GM21390 (cell line): ENCODE data around the gene CDK18.

ENCODE experiments used
- ATAC-seq: cut with Tn5 transposase; IDR thresholded peaks from one replicate; pipeline ENCODE4 v1.9.1; 2021; ENCODE audit not compliant: unreplicated experiment

The CDK18 gene

GRCh38 chr1:205535866-205536758 is 31.6 kb downstream of the CDK18 start:
- ATAC-seq, result no peak

- no peak for ATAC-seq
Observed at GRCh38 chr1:205536759-205537361, 32.4 kb downstream of the CDK18 start.

DNA sequence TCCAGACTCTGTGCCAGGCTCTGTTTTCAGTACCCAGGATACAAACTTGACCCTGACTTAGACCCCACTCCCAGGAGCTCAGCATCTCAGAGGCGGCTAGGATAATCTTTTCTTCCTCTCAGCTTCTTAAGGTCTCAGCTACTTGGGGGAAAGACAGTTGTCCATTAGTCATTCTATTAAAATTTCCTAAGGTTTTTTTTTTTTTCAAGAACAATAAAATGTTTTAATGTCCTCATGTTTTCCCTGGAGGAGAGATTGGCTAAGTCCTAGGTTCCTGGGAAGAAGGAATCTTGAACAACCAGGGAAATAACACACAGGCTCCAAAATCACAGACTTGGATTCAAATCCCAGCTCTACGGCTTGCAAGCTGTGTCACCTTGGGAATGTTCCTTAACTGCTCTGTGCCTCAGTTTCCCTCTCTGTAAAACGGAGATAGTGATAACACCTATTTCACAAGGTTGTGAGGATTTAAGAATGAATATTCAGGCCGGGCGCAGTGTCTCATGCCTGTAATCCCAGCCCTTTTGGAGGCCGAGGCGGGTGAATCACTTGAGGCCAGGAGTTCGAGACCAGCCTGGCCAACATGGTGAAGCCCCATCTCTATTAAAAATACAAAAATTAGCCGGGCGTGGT is 33.0 kb downstream of the CDK18 start:
- no peak for ATAC-seq

- no peak for ATAC-seq
Observed at GRCh38 chr1:205538235-205538840, 33.9 kb downstream of the CDK18 start.

- ATAC-seq, result no peak
Observed at GRCh38 chr1:205541161-205541886, 36.9 kb downstream of the CDK18 start.

DNA sequence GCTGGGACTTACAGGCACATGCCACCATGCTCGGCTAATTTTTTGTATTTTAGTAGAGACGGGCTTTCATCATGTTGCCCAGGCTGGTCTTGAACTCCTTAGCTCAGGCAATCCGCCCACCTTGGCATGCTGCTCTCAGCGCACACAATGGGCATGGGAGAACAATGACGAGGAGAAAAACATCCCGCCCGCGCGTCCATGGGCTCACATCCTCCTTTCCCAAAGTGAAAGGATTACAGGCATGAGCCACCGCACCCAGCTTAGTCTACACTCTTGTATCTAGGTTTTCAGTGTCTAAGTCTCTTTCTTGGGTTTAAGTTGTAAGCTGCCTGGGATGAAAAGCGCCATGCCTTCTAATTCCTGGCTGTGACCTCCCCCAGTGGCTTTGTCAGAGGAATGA is 37.9 kb downstream of the CDK18 start:
- no peak for ATAC-seq

DNA sequence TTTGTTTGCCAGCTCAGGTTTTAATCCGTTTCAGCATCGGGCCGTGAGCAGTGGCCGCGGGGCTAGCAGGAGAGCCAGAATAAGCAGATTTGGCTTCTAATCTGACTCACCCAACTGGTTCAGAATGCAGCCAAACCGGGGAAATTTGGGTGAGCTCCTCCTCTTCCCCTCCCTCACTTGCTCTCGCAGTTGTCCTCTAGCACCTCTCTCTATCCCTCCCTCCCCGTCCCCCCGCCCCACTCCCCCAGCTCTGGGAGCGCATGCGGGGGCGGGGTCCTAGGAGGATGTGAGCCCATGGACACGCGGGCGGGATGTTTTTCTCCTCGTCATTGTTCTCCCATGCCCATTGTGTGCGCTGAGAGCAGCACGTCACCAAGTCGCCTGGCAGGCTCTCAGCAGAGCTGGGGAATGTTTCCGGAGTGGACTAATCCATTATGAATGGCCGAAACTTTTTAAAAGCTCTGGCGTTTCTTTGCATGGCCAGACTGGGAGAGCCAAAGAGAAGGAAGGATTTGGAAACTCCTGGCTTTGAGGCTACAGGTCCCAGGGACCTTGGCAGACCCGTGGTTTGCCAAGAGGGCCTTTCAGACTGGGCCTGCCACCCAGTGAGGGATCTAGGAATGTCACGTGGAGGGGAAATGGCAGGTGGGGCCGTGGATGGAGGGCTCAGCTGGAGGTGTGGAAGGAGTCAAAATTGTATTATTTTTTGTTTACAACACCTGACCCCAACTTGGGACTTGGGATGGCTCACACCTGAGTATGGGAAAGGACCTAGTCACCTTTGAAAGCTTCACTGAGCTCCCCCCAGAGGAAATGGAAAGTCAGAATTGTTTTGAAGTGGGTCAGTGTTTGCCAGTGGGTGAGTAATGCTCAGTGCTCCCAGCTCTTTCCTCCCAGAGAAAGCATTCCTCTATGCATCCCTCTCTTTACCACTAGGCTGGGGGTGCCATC is 39.2 kb downstream of the CDK18 start:
- ATAC-seq, result no peak

- no peak for ATAC-seq
Observed at GRCh38 chr1:205545001-205545919, 40.8 kb downstream of the CDK18 start.

DNA sequence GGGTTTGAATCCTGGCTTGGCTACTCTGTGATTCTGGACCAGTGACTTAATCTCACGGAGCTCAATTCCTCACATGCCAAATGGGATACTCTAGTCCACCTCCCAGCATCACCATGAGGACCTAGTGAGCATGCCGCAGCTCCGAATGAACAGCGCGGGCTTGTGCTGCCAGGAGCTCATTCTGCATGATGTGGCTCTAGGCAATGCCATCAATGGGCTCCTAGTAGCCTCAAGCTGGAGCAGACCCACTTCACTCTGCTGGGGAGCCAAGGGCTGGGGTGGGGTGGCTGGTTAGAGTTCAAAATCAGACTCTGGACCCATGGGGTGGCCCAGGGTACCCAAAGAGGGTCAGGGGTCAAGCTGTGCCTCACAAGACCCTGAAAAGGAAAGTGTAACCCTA is 41.5 kb downstream of the CDK18 start:
- ATAC-seq, result no peak

DNA sequence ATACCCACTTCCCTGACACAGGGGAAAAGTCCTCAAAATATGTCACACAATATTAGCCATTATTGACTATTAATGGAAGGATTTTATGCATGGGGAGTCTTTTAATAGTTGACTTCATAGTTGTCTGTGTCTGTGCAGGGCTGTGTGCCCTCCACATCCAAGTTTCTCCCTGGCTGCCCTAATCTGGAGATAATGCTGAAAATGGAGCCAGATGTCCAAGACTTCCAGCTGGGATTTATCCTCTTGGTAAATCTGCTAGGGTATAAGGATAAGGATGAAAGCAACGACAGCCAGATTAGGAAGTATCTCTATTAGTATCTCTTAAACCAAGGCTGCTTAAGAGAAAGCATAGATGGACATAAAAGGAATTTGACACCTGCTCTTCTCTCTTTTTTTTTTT is 42.1 kb downstream of the CDK18 start:
- ATAC-seq, result no peak

- no peak for ATAC-seq
Observed at GRCh38 chr1:205547936-205548827, 43.7 kb downstream of the CDK18 start.

DNA sequence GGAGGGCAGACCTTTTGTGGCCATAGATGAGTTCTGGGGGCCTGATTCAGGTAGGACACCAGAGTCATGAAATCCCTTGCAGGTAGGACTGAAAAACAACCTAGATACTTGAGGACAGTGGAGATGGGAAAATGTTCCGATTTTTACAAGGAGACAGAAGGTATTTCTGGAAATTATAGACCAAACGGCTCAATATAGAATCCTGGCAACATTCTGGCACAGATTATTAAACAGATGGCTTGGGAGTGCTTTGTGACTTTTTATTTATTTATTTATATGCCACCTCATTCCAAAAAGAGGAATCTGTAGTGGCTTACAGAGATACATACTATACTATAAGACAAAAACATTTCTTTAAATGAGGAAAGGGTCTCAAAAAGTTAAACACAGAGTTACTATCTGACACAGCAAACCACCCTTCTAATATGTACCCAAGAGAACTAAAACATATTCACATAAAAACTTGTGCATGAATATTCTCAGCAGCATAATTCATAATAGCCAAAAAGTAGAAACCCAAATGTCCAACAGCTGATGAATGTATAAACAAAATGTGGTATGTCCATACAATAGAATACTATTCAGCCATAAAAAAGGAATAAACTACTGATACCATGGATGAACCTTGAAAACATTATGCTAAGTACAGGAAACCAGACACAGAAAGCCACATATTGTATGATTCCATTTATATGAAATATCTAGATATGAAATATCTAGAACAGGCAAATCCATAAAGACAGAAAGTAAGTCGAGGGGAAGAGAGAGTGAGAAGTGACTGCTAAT is 49.8 kb downstream of the CDK18 start:
- no peak for ATAC-seq

DNA sequence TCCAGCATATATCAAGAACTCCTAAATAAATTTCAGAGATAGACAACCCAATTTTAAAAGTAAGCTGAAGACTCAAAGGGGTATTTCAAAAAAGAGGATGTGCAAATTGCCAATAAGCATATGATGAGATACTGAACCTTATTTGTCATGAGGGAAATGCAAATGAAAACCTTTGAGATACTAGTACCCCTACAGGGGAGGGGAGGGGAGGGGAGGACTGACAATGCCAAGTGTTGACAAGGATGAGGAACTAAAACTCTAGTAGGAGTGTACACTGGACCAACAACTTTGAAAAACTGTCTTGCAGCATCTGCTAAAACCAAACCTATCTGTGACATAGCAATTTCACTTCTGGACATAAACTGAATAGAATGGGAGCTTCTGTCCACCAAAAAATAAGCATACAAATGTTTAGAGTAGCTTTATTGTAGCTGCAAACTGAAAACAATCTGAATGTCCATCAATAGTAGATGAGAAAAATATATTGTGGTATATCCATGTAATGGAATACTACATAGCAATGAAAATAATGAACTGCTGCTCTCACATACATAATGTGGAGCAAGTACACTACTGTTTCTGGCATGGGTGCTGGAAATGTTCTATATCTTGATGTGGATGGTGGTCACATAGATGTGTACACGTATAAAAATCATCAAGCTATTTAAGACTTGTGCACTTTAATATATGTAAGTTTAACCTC is 57.2 kb downstream of the CDK18 start:
- ATAC-seq, result no peak

GRCh38 chr1:205563927-205564441 is 59.5 kb downstream of the CDK18 start:
- no peak for ATAC-seq

DNA sequence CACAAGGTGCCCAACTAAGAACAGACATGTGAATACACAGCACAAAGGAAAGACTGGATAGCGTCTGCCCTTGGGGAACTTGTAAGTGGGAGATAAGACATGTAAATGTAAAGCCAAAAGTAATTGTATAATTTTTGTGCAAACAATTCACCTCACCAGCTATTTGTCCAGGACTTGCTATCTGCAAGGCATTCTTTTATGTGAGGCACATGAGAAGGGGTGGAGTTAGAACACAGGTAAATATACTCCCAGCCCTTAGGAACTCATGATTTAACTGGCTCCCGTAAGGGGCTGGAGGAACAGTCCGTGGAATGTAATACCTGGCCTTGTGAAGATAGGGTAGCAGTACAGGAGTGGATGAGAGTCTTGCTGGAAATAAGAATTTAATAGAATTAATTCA is 61.3 kb downstream of the CDK18 start:
- no peak for ATAC-seq

GRCh38 chr1:205567716-205568115 is 63.2 kb downstream of the CDK18 start:
- no peak for ATAC-seq
